NCI-H2196 (cell line): ENCODE results near the gene SPTAN1.
"Not testable (repeated sequence)": the region's sequence is repeated elsewhere in the genome, so short reads cannot be mapped to it uniquely, and the experiment has no call there.

Source experiments
- DNase-seq: peaks from one replicate; lab custom pipeline; 2025; ENCODE audit not compliant: unreplicated experiment; lab: John Stamatoyannopoulos, UW

The SPTAN1 gene

GRCh38 chr9:128552744-128553440 is 505 bp downstream of the SPTAN1 start:
- DNase-seq = peak; percentile 26

GRCh38 chr9:128553728-128554127 is 1.3 kb downstream of the SPTAN1 start:
- DNase-seq = no peak

GRCh38 chr9:128554155-128554862 is 1.9 kb downstream of the SPTAN1 start:
- DNase-seq = no peak

GRCh38 chr9:128555180-128555721 is 2.9 kb downstream of the SPTAN1 start:
- no peak for DNase-seq

- no peak for DNase-seq
These were observed 3.9 kb downstream of the SPTAN1 start for GRCh38 chr9:128556276-128556675.

GRCh38 chr9:128556926-128557634 is 4.7 kb downstream of the SPTAN1 start:
- DNase-seq = no peak

GRCh38 chr9:128558431-128559310 is 6.3 kb downstream of the SPTAN1 start:
- DNase-seq = peak; percentile 81

- no peak for DNase-seq
These were observed 13.2 kb downstream of the SPTAN1 start for GRCh38 chr9:128565578-128565977.

GRCh38 chr9:128568470-128569078 is 16.2 kb downstream of the SPTAN1 start:
- peak; percentile 74 for DNase-seq

GRCh38 chr9:128575469-128575868 is 23.1 kb downstream of the SPTAN1 start:
- DNase-seq = no peak

- no peak for DNase-seq
These were observed 23.5 kb downstream of the SPTAN1 start for GRCh38 chr9:128575916-128576315.

GRCh38 chr9:128577206-128577605 is 24.8 kb downstream of the SPTAN1 start:
- no peak for DNase-seq

GRCh38 chr9:128579194-128579593 is 26.8 kb downstream of the SPTAN1 start:
- DNase-seq = no peak

GRCh38 chr9:128580731-128581130 is 28.3 kb downstream of the SPTAN1 start:
- DNase-seq = no peak

- not testable (repeated sequence) for DNase-seq
These were observed 32.8 kb downstream of the SPTAN1 start for GRCh38 chr9:128585155-128585554.

GRCh38 chr9:128586934-128587333 is 34.5 kb downstream of the SPTAN1 start:
- DNase-seq = not testable (repeated sequence)

- no peak for DNase-seq
These were observed 35.1 kb downstream of the SPTAN1 start for GRCh38 chr9:128587453-128587852.

GRCh38 chr9:128588581-128589233 is 36.3 kb downstream of the SPTAN1 start:
- no peak for DNase-seq

GRCh38 chr9:128593039-128593438 is 40.7 kb downstream of the SPTAN1 start:
- no peak for DNase-seq

- no peak for DNase-seq
These were observed 41.5 kb downstream of the SPTAN1 start for GRCh38 chr9:128593856-128594255.
